ENCODE data around the gene PRR12.

GRCh38 chr19:49651029-49651819, 60.2 kb downstream of the PRR12 start:
- TF ChIP-seq, protein P1, sequence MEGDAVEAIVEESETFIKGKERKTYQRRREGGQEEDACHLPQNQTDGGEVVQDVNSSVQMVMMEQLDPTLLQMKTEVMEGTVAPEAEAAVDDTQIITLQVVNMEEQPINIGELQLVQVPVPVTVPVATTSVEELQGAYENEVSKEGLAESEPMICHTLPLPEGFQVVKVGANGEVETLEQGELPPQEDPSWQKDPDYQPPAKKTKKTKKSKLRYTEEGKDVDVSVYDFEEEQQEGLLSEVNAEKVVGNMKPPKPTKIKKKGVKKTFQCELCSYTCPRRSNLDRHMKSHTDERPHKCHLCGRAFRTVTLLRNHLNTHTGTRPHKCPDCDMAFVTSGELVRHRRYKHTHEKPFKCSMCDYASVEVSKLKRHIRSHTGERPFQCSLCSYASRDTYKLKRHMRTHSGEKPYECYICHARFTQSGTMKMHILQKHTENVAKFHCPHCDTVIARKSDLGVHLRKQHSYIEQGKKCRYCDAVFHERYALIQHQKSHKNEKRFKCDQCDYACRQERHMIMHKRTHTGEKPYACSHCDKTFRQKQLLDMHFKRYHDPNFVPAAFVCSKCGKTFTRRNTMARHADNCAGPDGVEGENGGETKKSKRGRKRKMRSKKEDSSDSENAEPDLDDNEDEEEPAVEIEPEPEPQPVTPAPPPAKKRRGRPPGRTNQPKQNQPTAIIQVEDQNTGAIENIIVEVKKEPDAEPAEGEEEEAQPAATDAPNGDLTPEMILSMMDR (IDR thresholded peaks at IDR 0.05) = no peak
- TF ChIP-seq EP300 (IDR thresholded peaks at IDR 0.05) (no peak), POLR2A (IDR thresholded peaks at IDR 0.05) (no peak)
